ENCODE data around the gene IL1R2. TPM values are rescaled to one million over a fixed set of nuclear protein-coding genes. Genes with fewer than 3 reads are reported as not detected.
A peak's percentile ranks its signal among the peaks of the same experiment; 100 is the strongest.

IL1R2 gene
- total and polyA plus RNA-seq, 2 of the 13 experiments (the other 11 are each of a cell fraction or from before 2014, with no cell fraction given): 3.6 to 7.3 TPM

DNA sequence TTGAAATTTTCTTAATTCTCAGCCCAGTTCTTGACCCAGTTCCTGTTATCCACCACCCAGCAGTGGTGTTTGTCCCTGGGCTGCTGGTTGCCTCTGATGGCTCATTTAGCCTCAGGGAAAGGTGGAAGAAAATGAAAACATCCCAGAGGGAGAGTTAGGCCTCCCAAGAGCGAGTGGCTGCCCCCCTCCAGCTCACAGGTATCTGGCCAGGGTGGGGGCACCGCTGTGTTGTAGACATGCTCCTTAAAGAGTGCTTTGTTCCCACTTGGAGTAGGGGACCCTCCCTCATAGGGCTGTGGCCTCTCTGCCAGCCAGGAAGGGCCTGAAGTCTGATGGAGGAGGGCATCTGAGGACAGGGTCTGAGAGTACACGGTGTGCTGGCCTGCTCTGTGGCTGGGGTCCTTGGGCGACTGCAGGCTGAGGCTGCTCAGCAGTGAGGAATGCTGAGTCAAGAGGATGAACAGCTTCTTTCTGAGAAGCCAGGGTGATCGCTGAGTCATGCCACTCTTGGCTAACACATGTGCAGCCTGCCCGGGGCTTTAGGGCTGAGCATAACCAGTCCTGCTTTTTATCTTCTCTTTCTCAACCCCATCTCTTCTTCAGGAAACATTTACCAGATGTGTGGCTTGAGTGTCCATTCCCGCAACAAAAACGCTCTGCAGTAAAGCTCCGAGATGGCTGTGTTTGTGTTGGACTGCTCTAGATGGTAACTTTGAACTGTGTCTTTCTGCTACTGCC is 72.3 kb downstream of the IL1R2 start (continued):
- peak; percentile 51; the same call in 1 of the 2 replicates for TF ChIP-seq MBNL3 (CRISPR knock-in tag; conservative IDR thresholded peaks at IDR 0.05)
- TF ChIP-seq MLX (CRISPR knock-in tag; IDR thresholded peaks at IDR 0.05): peak; percentile 44; the same call in 1 of the 2 replicates
- no peak for TF ChIP-seq KLF9 (CRISPR knock-in tag; IDR thresholded peaks at IDR 0.05; ENCODE audit: low read depth)
- peak; percentile 43 for TF ChIP-seq FOXK1 (CRISPR knock-in tag; IDR thresholded peaks at IDR 0.05; ENCODE audit: borderline replicate concordance, low read depth)
- 0 out of 2 replicates have a peak, but pooled peaks have one; percentile 47 for TF ChIP-seq ZMAT3 (CRISPR knock-in tag; conservative IDR thresholded peaks at IDR 0.05)
- peak; percentile 53 for TF ChIP-seq TARDBP (CRISPR knock-in tag; IDR thresholded peaks at IDR 0.05)
- TF ChIP-seq JUND (CRISPR knock-in tag; IDR thresholded peaks at IDR 0.05): 0 out of 2 replicates have a peak, but pooled peaks have one; percentile 23
- TF ChIP-seq, protein P1, sequence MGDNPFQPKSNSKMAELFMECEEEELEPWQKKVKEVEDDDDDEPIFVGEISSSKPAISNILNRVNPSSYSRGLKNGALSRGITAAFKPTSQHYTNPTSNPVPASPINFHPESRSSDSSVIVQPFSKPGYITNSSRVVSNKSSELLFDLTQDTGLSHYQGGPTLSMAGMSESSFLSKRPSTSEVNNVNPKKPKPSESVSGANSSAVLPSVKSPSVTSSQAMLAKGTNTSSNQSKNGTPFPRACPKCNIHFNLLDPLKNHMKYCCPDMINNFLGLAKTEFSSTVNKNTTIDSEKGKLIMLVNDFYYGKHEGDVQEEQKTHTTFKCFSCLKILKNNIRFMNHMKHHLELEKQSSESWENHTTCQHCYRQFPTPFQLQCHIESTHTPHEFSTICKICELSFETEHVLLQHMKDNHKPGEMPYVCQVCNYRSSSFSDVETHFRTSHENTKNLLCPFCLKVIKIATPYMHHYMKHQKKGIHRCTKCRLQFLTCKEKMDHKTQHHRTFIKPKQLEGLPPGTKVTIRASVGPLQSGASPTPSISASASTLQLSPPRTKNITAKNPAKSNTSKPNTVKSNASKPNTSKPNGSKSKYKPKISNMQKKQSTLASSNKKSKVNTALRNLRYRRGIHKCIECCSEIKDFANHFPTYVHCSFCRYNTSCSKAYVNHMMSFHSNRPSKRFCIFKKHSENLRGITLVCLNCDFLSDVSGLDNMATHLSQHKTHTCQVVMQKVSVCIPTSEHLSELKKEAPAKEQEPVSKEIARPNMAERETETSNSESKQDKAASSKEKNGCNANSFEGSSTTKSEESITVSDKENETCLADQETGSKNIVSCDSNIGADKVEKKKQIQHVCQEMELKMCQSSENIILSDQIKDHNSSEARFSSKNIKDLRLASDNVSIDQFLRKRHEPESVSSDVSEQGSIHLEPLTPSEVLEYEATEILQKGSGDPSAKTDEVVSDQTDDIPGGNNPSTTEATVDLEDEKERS (CRISPR knock-in tag; IDR thresholded peaks at IDR 0.05): no peak; the same call in 1 of the 2 replicates
- TF ChIP-seq KLF16 (CRISPR knock-in tag; IDR thresholded peaks at IDR 0.05): peak in 1 of 2 experiments; percentile 84; a peak in 1 of 4 replicates
- peak; percentile 53; the same call in 1 of the 2 replicates for TF ChIP-seq ZNF451 (CRISPR knock-in tag; IDR thresholded peaks at IDR 0.05)
- TF ChIP-seq ZNF143 (CRISPR knock-in tag; IDR thresholded peaks at IDR 0.05): peak; percentile 39
- peak; percentile 76; the same call in 1 of the 2 replicates for TF ChIP-seq POGK (CRISPR knock-in tag; conservative IDR thresholded peaks at IDR 0.05)
- TF ChIP-seq SOX13 (IDR thresholded peaks at IDR 0.05): peak; percentile 8; the same call in 1 of the 2 replicates
- no peak; a peak in 1 of 4 replicates for TF ChIP-seq SOX13 (CRISPR knock-in tag; conservative IDR thresholded peaks at IDR 0.05 in 1 of 2, IDR thresholded peaks at IDR 0.05 in 1 of 2)
- TF ChIP-seq, protein P2, sequence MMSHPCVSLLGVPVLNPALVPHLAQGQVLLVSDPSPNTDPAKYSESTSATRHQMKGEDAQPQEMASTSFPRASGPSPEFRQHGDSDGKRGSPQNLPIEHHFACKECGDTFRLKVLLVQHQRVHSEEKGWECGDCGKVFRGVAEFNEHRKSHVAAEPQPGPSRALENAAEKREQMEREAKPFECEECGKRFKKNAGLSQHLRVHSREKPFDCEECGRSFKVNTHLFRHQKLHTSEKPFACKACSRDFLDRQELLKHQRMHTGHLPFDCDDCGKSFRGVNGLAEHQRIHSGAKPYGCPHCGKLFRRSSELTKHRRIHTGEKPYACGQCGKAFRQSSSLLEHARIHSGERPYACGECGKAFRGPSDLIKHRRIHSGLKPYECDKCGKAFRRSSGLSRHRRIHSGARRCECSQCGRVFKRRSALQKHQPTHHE (CRISPR knock-in tag; IDR thresholded peaks at IDR 0.05; ENCODE audit: borderline replicate concordance): no peak
- TF ChIP-seq CBX5 (CRISPR knock-in tag; IDR thresholded peaks at IDR 0.05; ENCODE audit: borderline replicate concordance): 0 out of 2 replicates have a peak, but pooled peaks have one; percentile 73
- TF ChIP-seq FOXM1 (CRISPR knock-in tag; IDR thresholded peaks at IDR 0.05): no peak
